ENCODE data around the gene KLF3. TPM values are rescaled to one million over a fixed set of nuclear protein-coding genes. Genes with fewer than 3 reads are reported as not detected.

Gene KLF3
- total RNA-seq, 1 donor from 2014 or later, result 39.2 TPM

DNA sequence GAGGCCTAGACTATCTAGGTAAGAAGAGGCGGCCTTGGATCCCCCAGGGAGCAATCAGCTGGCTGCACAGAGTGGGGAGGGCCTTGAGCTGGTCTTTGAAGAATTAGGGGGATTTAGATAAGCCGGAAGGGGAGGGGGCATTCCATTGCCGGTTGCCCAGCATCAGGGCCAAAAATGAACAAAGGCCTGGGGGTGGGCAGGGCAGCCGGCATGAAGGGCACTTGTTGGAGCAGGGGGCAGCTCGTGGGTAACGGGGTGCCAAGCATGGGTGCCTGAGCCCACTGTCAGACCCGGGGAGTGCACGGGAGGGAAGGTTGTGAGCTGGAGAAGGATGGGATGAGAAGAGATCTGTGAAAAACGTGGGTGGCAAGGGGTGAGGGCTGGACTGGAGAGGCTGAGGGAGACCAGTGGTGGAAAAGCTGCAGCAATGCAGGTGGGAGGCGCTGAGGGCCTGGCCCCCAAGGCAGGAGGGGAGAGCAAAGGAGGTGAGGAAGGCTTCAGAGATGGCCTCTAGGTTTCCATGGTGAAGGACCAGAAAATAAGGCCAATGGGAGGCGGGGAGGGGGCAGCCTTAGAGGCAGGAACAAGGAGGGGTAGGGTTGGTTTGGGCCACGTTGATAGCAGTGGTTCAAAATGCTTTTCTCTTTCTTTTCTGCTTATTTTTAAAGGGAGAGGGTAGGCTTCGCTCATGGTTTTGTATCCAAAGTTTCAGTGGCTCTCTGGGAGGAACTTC lies 8.6 kb downstream of the KLF3 start:
- no peaks in the 10 kb centered on the region for H3K27me3 ChIP-seq (ENCODE audit: control insufficient read depth, insufficient read depth, low read length)
- TF ChIP-seq, protein P1, sequence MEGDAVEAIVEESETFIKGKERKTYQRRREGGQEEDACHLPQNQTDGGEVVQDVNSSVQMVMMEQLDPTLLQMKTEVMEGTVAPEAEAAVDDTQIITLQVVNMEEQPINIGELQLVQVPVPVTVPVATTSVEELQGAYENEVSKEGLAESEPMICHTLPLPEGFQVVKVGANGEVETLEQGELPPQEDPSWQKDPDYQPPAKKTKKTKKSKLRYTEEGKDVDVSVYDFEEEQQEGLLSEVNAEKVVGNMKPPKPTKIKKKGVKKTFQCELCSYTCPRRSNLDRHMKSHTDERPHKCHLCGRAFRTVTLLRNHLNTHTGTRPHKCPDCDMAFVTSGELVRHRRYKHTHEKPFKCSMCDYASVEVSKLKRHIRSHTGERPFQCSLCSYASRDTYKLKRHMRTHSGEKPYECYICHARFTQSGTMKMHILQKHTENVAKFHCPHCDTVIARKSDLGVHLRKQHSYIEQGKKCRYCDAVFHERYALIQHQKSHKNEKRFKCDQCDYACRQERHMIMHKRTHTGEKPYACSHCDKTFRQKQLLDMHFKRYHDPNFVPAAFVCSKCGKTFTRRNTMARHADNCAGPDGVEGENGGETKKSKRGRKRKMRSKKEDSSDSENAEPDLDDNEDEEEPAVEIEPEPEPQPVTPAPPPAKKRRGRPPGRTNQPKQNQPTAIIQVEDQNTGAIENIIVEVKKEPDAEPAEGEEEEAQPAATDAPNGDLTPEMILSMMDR (IDR thresholded peaks at IDR 0.05; ENCODE audit: insufficient read depth, low read length, poor library complexity, severe bottlenecking), result no peak
- no peak for DNase-seq (ENCODE audit: low read depth)
- H3K36me3 ChIP-seq (ENCODE audit: control insufficient read depth, insufficient read depth, low read length), result no peaks in the 10 kb centered on the region
- no peak overlapping the region for H3K4me3 ChIP-seq (ENCODE audit: low read depth, low read length)

DNA sequence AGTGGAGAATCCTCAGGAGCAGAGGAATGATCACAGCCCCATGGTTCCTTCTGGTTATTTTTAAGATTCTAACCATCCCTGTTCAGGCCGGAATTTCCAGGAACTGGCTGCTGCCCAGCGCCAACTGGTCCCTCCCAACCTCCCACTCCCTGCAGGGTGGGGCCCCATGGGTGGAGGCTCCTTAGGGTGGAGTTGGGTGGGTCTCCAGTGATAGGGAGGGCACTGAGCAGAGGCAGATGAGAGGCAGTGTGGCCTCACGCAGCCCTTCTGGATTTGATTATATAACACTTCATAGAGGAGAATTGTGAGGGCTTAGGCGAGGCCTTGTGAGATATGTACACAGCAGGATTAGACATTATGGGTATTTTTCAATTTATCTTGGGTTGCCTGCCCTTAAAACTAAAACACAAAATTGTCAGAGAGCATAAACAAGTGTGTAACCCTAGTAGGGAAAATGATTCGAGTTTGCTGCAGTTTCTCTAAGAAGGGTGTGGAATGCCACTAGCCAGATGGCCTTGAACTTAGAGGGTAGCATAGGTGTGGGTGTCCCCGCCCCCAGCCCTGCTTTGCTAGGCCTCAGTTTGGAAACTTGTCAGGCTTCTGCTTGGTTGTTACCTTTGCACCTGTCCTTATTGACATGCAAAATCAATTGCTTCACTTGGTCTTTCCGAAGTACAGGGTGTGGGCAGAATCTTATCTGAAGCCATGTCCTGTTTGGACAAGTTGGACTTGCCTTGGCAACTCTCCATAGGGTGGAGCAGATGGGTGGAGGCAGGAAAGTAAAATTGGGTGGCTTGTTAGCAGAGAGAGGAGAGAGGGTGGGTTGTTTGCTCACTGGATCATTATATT lies 9.4 kb downstream of the KLF3 start:
- Histone ChIP-seq H3K27me3 (ENCODE audit: control insufficient read depth, insufficient read depth, low read length) (no peaks in the 10 kb centered on the region), H3K36me3 (ENCODE audit: control insufficient read depth, insufficient read depth, low read length) (no peaks in the 10 kb centered on the region), H3K4me3 (ENCODE audit: low read depth, low read length) (no peak overlapping the region)
- TF ChIP-seq, protein P1 (IDR thresholded peaks at IDR 0.05; ENCODE audit: insufficient read depth, low read length, poor library complexity, severe bottlenecking), result no peak
- no peak for DNase-seq (ENCODE audit: low read depth)

DNA sequence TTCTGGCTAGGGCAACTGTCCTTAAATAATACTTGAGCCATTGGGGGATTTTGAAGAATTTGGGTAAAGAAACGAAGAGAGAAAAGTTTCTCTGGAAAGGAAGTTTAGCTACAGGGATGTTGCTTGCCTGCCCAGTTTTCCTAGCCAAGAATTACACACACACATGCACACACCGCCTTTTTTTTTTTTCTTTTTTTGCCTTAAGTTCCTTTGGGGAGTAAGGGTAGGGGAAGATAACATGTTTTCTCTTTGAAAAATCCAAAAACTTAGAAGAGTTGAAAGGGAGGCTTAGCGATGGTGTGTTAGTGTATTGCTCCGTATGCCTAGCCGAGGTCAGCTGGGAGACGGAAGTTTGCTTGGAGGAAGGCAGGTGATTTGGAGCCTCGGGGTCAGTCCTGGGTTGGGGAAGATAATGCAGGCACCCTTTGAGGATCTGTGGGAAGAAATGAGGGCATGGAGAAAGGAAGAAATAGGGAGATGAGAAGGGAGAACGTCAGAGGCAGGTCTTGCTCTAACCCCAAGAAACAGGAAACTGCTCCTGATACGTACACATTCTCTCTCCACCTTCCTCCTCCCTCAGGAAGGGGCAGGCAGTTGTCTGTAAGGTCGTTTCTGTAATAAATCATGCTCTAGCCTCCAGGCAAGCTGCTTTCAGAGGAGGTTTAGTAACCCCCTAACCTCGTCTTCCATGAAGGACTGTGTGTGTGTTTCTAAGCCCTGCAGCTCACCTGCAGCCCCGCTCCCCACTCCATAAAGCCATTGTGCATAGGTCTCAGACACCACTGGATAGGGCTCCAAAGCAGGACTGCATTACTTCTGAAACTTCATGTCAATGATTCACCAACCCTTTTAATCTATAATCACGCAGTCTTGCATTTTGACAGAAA lies 10.5 kb downstream of the KLF3 start:
- TF ChIP-seq, protein P1 (IDR thresholded peaks at IDR 0.05; ENCODE audit: insufficient read depth, low read length, poor library complexity, severe bottlenecking), result no peak
- no peak for DNase-seq (ENCODE audit: low read depth)
- H3K36me3 ChIP-seq (ENCODE audit: control insufficient read depth, insufficient read depth, low read length), result peaks cover 1% of the 10 kb centered on the region
- H3K4me3 ChIP-seq (ENCODE audit: low read depth, low read length), result peak overlapping the region; percentile 9
- no peaks in the 10 kb centered on the region for H3K27me3 ChIP-seq (ENCODE audit: control insufficient read depth, insufficient read depth, low read length)

DNA sequence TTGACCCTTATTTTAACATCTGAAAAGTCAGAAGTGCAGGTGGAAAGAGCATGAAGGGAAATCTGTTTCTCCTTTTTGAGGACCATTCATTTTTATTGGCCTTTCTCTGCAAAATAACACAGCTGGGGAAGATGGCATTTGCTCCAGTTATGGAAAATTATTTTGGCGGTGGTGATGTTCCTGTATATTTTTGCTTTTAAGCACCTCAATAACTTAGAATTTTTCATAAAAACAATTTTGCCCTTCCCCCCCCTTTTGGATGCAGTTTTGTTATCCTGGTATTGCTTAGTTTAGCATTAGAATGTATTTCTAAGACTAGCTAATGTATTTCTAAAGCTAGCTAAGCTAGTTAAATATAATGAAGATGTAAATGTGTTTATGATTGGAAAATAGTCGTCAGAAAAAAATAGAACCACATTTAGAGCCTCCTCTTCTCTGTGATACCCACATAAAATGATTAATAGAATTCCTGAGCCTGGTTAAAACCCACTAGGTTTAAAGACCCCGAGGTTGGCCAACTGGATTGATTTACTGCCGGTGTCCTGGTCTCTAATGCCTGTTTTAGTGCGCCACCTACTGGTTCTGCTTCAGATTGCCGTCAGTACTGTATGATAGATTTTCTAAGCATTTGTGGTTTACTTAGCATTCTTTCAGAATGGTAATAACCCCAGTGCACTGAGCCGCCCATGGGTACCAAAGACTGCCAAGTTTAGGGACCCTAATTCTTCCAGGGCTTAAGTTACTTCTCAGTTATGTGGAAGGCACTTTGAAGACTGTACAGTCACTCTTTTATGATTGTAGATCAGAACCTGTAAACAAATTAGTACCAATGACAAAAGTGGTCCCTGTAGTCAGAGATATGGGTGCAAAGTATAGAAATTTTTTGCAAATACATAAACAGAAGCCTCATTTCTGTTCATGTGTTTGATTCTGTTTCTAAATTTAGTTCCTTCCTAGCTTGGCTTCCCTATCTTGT lies 11.4 kb downstream of the KLF3 start:
- TF ChIP-seq, protein P1 (IDR thresholded peaks at IDR 0.05; ENCODE audit: insufficient read depth, low read length, poor library complexity, severe bottlenecking), result peak; percentile 84
- Histone ChIP-seq H3K27me3 (ENCODE audit: control insufficient read depth, insufficient read depth, low read length) (no peaks in the 10 kb centered on the region), H3K36me3 (ENCODE audit: control insufficient read depth, insufficient read depth, low read length) (peaks cover 1% of the 10 kb centered on the region), H3K4me3 (ENCODE audit: low read depth, low read length) (no peak overlapping the region)
- no peak for DNase-seq (ENCODE audit: low read depth)

DNA sequence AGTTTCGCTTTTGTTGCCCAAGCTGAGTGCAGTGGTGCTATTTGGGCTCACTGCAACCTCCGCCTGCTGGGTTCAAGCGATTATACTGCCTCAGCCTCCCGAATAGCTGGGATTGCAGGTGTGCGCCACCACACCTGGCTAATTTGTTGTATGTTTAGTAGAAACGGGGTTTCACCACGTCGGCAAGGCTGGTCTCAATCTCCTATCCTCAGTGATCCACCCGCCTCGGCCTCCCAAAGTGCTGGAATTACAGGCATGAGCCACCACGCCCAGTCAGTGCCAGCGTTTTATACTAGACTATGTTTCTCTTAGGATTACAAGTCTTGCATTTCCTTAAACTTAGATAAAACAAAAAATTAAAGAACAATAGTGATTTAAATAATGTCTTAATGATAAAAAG lies 13.0 kb downstream of the KLF3 start:
- TF ChIP-seq, protein P1 (IDR thresholded peaks at IDR 0.05; ENCODE audit: insufficient read depth, low read length, poor library complexity, severe bottlenecking), result no peak
- DNase-seq (ENCODE audit: low read depth), result no peak
- Histone ChIP-seq H3K4me3 (ENCODE audit: low read depth, low read length) (no peak overlapping the region), H3K36me3 (ENCODE audit: control insufficient read depth, insufficient read depth, low read length) (peaks cover 1% of the 10 kb centered on the region), H3K27me3 (ENCODE audit: control insufficient read depth, insufficient read depth, low read length) (no peaks in the 10 kb centered on the region)

Data from kidney epithelial cell (primary cell).